ENCODE measurements around the gene IL25. TPM values are rescaled to one million over a fixed set of nuclear protein-coding genes. Genes with fewer than 3 reads are reported as not detected.

IL25 gene
- total and polyA plus RNA-seq, 2 experiments from 2014 or later: not detected

DNA sequence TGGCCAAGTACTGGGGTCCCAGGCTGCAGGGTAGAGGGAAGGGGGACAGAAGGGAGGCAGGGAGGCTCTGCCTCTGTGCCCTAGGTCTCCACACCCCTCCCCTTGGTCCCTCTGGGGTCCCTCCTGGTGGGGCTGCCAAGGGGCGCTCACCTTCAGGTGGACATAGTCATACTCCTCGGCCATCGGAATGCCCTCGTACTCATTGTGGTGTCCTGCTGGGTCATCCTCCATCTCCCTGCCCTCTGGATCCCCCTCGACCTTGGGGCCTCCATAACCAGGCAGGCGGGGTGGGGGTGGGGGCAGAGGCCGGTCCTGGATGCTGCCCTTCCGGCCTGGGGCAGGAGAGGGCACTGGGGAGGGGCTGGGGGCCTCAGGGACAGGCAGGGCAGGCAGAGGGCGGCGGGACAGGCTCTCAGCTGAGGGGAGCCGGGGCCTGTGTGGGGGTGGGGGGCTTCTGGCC lies 13.4 kb upstream of the IL25 start (continued):
- TF ChIP-seq, protein P1, sequence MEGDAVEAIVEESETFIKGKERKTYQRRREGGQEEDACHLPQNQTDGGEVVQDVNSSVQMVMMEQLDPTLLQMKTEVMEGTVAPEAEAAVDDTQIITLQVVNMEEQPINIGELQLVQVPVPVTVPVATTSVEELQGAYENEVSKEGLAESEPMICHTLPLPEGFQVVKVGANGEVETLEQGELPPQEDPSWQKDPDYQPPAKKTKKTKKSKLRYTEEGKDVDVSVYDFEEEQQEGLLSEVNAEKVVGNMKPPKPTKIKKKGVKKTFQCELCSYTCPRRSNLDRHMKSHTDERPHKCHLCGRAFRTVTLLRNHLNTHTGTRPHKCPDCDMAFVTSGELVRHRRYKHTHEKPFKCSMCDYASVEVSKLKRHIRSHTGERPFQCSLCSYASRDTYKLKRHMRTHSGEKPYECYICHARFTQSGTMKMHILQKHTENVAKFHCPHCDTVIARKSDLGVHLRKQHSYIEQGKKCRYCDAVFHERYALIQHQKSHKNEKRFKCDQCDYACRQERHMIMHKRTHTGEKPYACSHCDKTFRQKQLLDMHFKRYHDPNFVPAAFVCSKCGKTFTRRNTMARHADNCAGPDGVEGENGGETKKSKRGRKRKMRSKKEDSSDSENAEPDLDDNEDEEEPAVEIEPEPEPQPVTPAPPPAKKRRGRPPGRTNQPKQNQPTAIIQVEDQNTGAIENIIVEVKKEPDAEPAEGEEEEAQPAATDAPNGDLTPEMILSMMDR (conservative IDR thresholded peaks at IDR 0.05; ENCODE audit: low read depth in 2 of 2): no peak
- no peak for TF ChIP-seq CREB1 (CRISPR knock-in tag; IDR thresholded peaks at IDR 0.05; ENCODE audit: low read depth)
- no peak for TF ChIP-seq POLR2AphosphoS5 (IDR thresholded peaks at IDR 0.05; ENCODE audit: low read depth)
- no peak for TF ChIP-seq ZNF331 (CRISPR knock-in tag; IDR thresholded peaks at IDR 0.05; ENCODE audit: low read depth)

DNA sequence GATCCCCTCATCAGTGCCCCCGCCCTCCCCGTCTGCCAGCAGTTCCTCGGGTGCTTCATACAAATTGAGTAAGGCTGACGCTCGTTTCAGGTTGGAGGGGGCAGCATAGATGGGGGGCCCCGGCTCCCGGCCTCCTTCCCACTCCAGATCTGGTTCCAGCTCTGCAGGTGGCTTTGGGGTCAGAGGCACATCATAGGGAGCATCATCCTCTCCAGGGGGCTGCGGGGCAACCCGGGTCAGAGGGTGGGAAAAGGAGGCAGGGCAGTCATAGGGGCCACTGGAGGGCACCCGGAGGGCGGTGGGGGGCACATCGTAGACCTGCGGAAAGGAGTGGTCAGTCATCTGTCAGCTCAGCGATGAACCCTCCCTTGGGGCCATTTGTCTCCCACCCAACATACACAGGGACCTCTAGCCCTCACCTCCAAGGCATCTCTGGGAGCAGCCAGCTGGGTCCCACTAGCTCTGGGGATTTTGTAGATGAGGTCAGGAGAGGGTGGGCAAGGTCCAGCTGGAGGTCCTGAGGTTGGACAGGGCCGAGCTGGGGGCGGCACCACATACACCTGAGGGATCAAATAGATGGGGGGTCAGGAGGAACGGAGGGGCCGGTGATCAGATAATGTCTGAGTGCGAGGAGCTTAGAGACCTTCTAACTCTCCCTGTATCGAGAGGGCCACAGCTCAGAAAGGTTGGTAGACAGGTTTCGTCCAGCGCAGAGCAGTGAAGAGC lies 12.7 kb upstream of the IL25 start:
- Histone ChIP-seq H3F3A (replicated peaks; ENCODE audit: low read depth) (peaks cover 9% of the 10 kb centered on the region; the same call in 1 of the 2 replicates), H3K27ac (ENCODE audit: low read depth) (no peak overlapping the region), H3K4me3 (no peak overlapping the region), H3K36me3 (ENCODE audit: insufficient read depth) (no peaks in the 10 kb centered on the region), H3K4me1 (ENCODE audit: insufficient read depth) (peaks cover 22% of the 10 kb centered on the region), H3K9me2 (ENCODE audit: insufficient read depth) (no peaks in the 10 kb centered on the region), H3K4me2 (no peak overlapping the region), H3K79me2 (replicated peaks; ENCODE audit: insufficient read depth) (peaks cover 5% of the 10 kb centered on the region; the same call in 1 of the 2 replicates), H4K20me1 (replicated peaks; ENCODE audit: insufficient read depth) (peaks cover 3% of the 10 kb centered on the region; the same call in 1 of the 2 replicates), H3K27me3 (ENCODE audit: insufficient read depth) (peaks cover 19% of the 10 kb centered on the region), H2AFZ (no peak overlapping the region)
- H3K9me3 Mint-ChIP-seq: no peaks in the 10 kb centered on the region; the same call in 2 of the 3 replicates
- H3K4me3 Mint-ChIP-seq: no peak overlapping the region
- ATAC-seq (no peak), DNase-seq (ENCODE audit: low spot score) (no peak)
- peaks cover 20% of the 10 kb centered on the region for H3K27me3 Mint-ChIP-seq (ENCODE audit: insufficient read depth, low read depth, poor library complexity)
- H3K27ac Mint-ChIP-seq: no peak overlapping the region
- peaks cover 33% of the 10 kb centered on the region for H3K36me3 Mint-ChIP-seq (ENCODE audit: low read depth)
- TF ChIP-seq, protein P2, sequence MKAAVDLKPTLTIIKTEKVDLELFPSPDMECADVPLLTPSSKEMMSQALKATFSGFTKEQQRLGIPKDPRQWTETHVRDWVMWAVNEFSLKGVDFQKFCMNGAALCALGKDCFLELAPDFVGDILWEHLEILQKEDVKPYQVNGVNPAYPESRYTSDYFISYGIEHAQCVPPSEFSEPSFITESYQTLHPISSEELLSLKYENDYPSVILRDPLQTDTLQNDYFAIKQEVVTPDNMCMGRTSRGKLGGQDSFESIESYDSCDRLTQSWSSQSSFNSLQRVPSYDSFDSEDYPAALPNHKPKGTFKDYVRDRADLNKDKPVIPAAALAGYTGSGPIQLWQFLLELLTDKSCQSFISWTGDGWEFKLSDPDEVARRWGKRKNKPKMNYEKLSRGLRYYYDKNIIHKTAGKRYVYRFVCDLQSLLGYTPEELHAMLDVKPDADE (IDR thresholded peaks at IDR 0.05): no peak
- TF ChIP-seq STAT1 (IDR thresholded peaks at IDR 0.05; ENCODE audit: unreplicated experiment): no peak
- no peak for TF ChIP-seq EZH2 (IDR thresholded peaks at IDR 0.05; ENCODE audit: low read depth, unreplicated experiment)
- TF ChIP-seq POLR2AphosphoS5 (IDR thresholded peaks at IDR 0.05; ENCODE audit: low read depth): no peak
- no peak for TF ChIP-seq CREB1 (CRISPR knock-in tag; IDR thresholded peaks at IDR 0.05; ENCODE audit: low read depth)
- no peak for TF ChIP-seq EZH2phosphoT487 (IDR thresholded peaks at IDR 0.05; ENCODE audit: unreplicated experiment)
- no peak for TF ChIP-seq NANOG (IDR thresholded peaks at IDR 0.05; ENCODE audit: borderline replicate concordance)
- peaks cover 33% of the 10 kb centered on the region for H3K4me1 Mint-ChIP-seq

DNA sequence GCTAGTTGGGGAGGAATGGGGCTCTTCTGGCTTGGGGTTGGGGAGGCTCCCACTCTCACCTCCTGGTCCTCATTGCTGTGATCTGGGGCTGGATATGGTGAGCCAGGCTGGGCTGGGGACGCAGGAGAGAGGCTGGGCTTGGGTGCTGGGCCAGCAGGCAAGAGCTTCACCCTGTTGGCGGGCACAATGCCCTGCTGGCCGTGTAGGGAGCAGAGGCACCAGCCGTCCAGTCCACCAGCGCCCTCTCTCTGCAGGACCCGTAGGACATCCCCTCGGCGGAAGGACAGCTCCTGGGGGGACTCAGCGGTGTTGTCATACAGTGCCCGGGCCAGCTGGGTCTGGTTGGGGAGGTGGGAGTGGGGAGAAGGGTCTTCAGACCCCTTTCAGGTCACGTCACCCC lies 12.1 kb upstream of the IL25 start:
- Mint-ChIP-seq H3K27ac (no peak overlapping the region), H3K4me1 (peaks cover 33% of the 10 kb centered on the region), H3K27me3 (ENCODE audit: insufficient read depth, low read depth, poor library complexity) (peaks cover 21% of the 10 kb centered on the region), H3K4me3 (no peak overlapping the region), H3K9me3 (no peaks in the 10 kb centered on the region; the same call in 2 of the 3 replicates), H3K36me3 (ENCODE audit: low read depth) (peaks cover 33% of the 10 kb centered on the region)
- H3K36me3 ChIP-seq (ENCODE audit: insufficient read depth): no peaks in the 10 kb centered on the region
- no peak overlapping the region for H3K4me2 ChIP-seq
- DNase-seq (ENCODE audit: low spot score): peak; percentile 74
- H3K9me2 ChIP-seq (ENCODE audit: insufficient read depth): no peaks in the 10 kb centered on the region
- H4K20me1 ChIP-seq (replicated peaks; ENCODE audit: insufficient read depth): peaks cover 3% of the 10 kb centered on the region; the same call in 1 of the 2 replicates
- peaks cover 20% of the 10 kb centered on the region for H3K27me3 ChIP-seq (ENCODE audit: insufficient read depth)
- peak; percentile 25 for ATAC-seq
- H3K79me2 ChIP-seq (replicated peaks; ENCODE audit: insufficient read depth): peaks cover 6% of the 10 kb centered on the region; the same call in 1 of the 2 replicates
- H3F3A ChIP-seq (replicated peaks; ENCODE audit: low read depth): peaks cover 9% of the 10 kb centered on the region; the same call in 1 of the 2 replicates
- peaks cover 22% of the 10 kb centered on the region for H3K4me1 ChIP-seq (ENCODE audit: insufficient read depth)
- no peak overlapping the region for H3K4me3 ChIP-seq
- no peak overlapping the region for H2AFZ ChIP-seq
- H3K27ac ChIP-seq (ENCODE audit: low read depth): 0 out of 2 replicates have a peak overlapping the region, but pooled peaks have one; percentile 12
- TF ChIP-seq, protein P3, sequence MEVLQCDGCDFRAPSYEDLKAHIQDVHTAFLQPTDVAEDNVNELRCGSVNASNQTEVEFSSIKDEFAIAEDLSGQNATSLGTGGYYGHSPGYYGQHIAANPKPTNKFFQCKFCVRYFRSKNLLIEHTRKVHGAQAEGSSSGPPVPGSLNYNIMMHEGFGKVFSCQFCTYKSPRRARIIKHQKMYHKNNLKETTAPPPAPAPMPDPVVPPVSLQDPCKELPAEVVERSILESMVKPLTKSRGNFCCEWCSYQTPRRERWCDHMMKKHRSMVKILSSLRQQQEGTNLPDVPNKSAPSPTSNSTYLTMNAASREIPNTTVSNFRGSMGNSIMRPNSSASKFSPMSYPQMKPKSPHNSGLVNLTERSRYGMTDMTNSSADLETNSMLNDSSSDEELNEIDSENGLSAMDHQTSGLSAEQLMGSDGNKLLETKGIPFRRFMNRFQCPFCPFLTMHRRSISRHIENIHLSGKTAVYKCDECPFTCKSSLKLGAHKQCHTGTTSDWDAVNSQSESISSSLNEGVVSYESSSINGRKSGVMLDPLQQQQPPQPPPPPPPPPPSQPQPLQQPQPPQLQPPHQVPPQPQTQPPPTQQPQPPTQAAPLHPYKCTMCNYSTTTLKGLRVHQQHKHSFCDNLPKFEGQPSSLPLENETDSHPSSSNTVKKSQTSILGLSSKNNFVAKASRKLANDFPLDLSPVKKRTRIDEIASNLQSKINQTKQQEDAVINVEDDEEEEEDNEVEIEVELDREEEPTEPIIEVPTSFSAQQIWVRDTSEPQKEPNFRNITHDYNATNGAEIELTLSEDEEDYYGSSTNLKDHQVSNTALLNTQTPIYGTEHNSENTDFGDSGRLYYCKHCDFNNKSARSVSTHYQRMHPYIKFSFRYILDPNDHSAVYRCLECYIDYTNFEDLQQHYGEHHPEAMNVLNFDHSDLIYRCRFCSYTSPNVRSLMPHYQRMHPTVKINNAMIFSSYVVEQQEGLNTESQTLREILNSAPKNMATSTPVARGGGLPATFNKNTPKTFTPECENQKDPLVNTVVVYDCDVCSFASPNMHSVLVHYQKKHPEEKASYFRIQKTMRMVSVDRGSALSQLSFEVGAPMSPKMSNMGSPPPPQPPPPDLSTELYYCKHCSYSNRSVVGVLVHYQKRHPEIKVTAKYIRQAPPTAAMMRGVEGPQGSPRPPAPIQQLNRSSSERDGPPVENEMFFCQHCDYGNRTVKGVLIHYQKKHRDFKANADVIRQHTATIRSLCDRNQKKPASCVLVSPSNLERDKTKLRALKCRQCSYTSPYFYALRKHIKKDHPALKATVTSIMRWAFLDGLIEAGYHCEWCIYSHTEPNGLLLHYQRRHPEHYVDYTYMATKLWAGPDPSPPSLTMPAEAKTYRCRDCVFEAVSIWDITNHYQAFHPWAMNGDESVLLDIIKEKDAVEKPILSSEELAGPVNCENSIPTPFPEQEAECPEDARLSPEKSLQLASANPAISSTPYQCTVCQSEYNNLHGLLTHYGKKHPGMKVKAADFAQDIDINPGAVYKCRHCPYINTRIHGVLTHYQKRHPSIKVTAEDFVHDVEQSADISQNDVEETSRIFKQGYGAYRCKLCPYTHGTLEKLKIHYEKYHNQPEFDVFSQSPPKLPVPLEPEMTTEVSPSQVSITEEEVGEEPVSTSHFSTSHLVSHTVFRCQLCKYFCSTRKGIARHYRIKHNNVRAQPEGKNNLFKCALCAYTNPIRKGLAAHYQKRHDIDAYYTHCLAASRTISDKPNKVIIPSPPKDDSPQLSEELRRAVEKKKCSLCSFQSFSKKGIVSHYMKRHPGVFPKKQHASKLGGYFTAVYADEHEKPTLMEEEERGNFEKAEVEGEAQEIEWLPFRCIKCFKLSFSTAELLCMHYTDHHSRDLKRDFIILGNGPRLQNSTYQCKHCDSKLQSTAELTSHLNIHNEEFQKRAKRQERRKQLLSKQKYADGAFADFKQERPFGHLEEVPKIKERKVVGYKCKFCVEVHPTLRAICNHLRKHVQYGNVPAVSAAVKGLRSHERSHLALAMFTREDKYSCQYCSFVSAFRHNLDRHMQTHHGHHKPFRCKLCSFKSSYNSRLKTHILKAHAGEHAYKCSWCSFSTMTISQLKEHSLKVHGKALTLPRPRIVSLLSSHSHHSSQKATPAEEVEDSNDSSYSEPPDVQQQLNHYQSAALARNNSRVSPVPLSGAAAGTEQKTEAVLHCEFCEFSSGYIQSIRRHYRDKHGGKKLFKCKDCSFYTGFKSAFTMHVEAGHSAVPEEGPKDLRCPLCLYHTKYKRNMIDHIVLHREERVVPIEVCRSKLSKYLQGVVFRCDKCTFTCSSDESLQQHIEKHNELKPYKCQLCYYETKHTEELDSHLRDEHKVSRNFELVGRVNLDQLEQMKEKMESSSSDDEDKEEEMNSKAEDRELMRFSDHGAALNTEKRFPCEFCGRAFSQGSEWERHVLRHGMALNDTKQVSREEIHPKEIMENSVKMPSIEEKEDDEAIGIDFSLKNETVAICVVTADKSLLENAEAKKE (CRISPR knock-in tag; IDR thresholded peaks at IDR 0.05): no peak
- no peak for TF ChIP-seq POLR2AphosphoS5 (IDR thresholded peaks at IDR 0.05; ENCODE audit: low read depth)

Measured in GM23338 (cell line).